IPS-15b (cell line): ENCODE measurements around the gene RELL1.

ENCODE experiments used
- H3K27me3 ChIP-seq: one replicate; pipeline ENCODE4 v1.6.1; 2013; ENCODE audit warnings: low read length; ENCODE audit not compliant: control insufficient read depth, insufficient read depth
- H3K36me3 ChIP-seq: one replicate; pipeline ENCODE4 v1.6.1; 2013; ENCODE audit warnings: low read length; ENCODE audit not compliant: control insufficient read depth, insufficient read depth
- H3K4me1 ChIP-seq: one replicate; pipeline ENCODE4 v1.6.1; 2013; ENCODE audit warnings: mild to moderate bottlenecking, low read length; ENCODE audit not compliant: control insufficient read depth, insufficient read depth
- H3K4me3 ChIP-seq: one replicate; pipeline ENCODE4 v1.5.1; 2013; ENCODE audit warnings: low read depth, low read length
- H3K9ac ChIP-seq: one replicate; pipeline ENCODE4 v1.6.1; 2013; ENCODE audit warnings: low read depth, mild to moderate bottlenecking, low read length
- H3K9me3 ChIP-seq: one replicate; pipeline ENCODE4 v1.6.1; 2013; ENCODE audit warnings: mild to moderate bottlenecking, low read length; ENCODE audit not compliant: control insufficient read depth, insufficient read depth

RELL1 gene

GRCh38 chr4:37644962-37645361, 41.2 kb downstream of the RELL1 start:
- Histone ChIP-seq H3K4me3 (no peak overlapping the region), H3K4me1 (peaks cover 19% of the 10 kb centered on the region), H3K36me3 (no peaks in the 10 kb centered on the region), H3K9ac (no peak overlapping the region), H3K9me3 (no peaks in the 10 kb centered on the region), H3K27me3 (no peaks in the 10 kb centered on the region)

- peak overlapping the region; percentile 39 for H3K9ac ChIP-seq
- no peak overlapping the region for H3K4me3 ChIP-seq
- peaks cover 12% of the 10 kb centered on the region for H3K4me1 ChIP-seq
- H3K9me3 ChIP-seq = no peaks in the 10 kb centered on the region
- no peaks in the 10 kb centered on the region for H3K27me3 ChIP-seq
- H3K36me3 ChIP-seq = no peaks in the 10 kb centered on the region
Measured at GRCh38 chr4:37641886-37642849, 44.0 kb downstream of the RELL1 start.

GRCh38 chr4:37641352-37641751, 44.8 kb downstream of the RELL1 start:
- no peaks in the 10 kb centered on the region for H3K9me3 ChIP-seq
- H3K4me1 ChIP-seq = peaks cover 12% of the 10 kb centered on the region
- H3K36me3 ChIP-seq = no peaks in the 10 kb centered on the region
- no peaks in the 10 kb centered on the region for H3K27me3 ChIP-seq
- no peak overlapping the region for H3K4me3 ChIP-seq
- H3K9ac ChIP-seq = no peak overlapping the region

GRCh38 chr4:37639551-37640285, 46.5 kb downstream of the RELL1 start:
- no peak overlapping the region for H3K4me3 ChIP-seq

GRCh38 chr4:37635155-37635554, 51.0 kb downstream of the RELL1 start:
- Histone ChIP-seq H3K27me3 (no peaks in the 10 kb centered on the region), H3K4me3 (no peak overlapping the region), H3K36me3 (no peaks in the 10 kb centered on the region)

More at GRCh38 chr4:37639551-37640285, 46.5 kb downstream of the RELL1 start:
- Histone ChIP-seq H3K9me3 (no peaks in the 10 kb centered on the region), H3K9ac (no peak overlapping the region), H3K36me3 (no peaks in the 10 kb centered on the region), H3K4me1 (peaks cover 12% of the 10 kb centered on the region), H3K27me3 (no peaks in the 10 kb centered on the region)

GRCh38 chr4:37634180-37634579, 52.0 kb downstream of the RELL1 start:
- Histone ChIP-seq H3K9me3 (no peaks in the 10 kb centered on the region), H3K9ac (no peak overlapping the region), H3K4me1 (no peaks in the 10 kb centered on the region), H3K4me3 (no peak overlapping the region), H3K27me3 (no peaks in the 10 kb centered on the region), H3K36me3 (no peaks in the 10 kb centered on the region)

More at GRCh38 chr4:37635155-37635554, 51.0 kb downstream of the RELL1 start:
- Histone ChIP-seq H3K9me3 (no peaks in the 10 kb centered on the region), H3K4me1 (no peaks in the 10 kb centered on the region), H3K9ac (no peak overlapping the region)

- Histone ChIP-seq H3K27me3 (no peaks in the 10 kb centered on the region), H3K36me3 (no peaks in the 10 kb centered on the region), H3K4me3 (no peak overlapping the region), H3K9ac (no peak overlapping the region), H3K4me1 (no peaks in the 10 kb centered on the region), H3K9me3 (no peaks in the 10 kb centered on the region)
Measured at GRCh38 chr4:37632836-37633235, 53.3 kb downstream of the RELL1 start.

- H3K4me3 ChIP-seq = no peak overlapping the region
Measured at GRCh38 chr4:37631551-37631950, 54.6 kb downstream of the RELL1 start.

DNA sequence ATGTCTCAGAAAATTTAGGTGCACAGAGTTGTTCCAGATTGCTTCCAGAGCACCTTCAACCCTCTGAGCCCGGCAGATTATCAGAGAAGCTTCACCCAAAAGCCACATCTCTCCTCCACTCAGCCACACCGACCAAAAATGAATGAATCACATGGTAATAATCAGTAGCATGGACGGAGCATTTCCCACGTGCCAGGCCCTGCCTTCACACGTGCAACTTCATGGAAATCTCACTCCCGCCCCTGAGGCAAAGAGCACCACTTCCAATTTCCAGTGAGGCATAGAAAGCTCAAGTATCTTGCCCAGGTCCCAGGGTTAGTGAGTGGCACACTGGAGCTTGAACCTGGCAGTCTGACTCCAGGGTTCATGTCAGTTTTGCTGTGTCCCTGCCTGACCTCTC, 56.5 kb downstream of the RELL1 start:
- Histone ChIP-seq H3K27me3 (no peaks in the 10 kb centered on the region), H3K4me3 (no peak overlapping the region), H3K36me3 (no peaks in the 10 kb centered on the region), H3K4me1 (no peaks in the 10 kb centered on the region), H3K9ac (no peak overlapping the region), H3K9me3 (no peaks in the 10 kb centered on the region)

More at GRCh38 chr4:37631551-37631950, 54.6 kb downstream of the RELL1 start:
- no peaks in the 10 kb centered on the region for H3K36me3 ChIP-seq
- no peaks in the 10 kb centered on the region for H3K9me3 ChIP-seq
- H3K4me1 ChIP-seq = no peaks in the 10 kb centered on the region
- no peak overlapping the region for H3K9ac ChIP-seq
- H3K27me3 ChIP-seq = no peaks in the 10 kb centered on the region

- H3K4me3 ChIP-seq = no peak overlapping the region
- H3K9me3 ChIP-seq = no peaks in the 10 kb centered on the region
- no peaks in the 10 kb centered on the region for H3K4me1 ChIP-seq
- H3K27me3 ChIP-seq = no peaks in the 10 kb centered on the region
- no peaks in the 10 kb centered on the region for H3K36me3 ChIP-seq
- H3K9ac ChIP-seq = no peak overlapping the region
Measured at GRCh38 chr4:37628977-37629609, 57.1 kb downstream of the RELL1 start.

DNA sequence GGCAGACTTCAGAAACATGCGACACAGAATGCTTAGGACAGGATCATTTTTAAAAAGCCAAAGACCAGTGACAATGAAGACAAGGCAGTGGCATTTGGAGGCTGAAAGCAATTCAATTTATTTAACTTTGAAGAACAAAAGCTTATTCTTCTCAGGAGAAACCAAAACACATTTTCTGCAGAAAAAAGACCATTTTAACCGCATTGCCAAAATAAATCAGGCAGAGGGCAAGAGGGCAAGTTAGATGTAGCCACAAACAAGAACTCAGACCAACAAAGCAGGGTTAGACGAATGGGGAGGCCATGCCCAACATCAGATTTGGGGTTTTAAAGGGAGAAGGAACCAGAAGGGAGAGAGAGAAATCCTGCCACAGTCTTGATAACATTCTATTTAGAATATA, 58.9 kb downstream of the RELL1 start:
- no peak overlapping the region for H3K4me3 ChIP-seq
- no peaks in the 10 kb centered on the region for H3K9me3 ChIP-seq
- no peaks in the 10 kb centered on the region for H3K4me1 ChIP-seq
- no peak overlapping the region for H3K9ac ChIP-seq
- H3K36me3 ChIP-seq = no peaks in the 10 kb centered on the region
- no peaks in the 10 kb centered on the region for H3K27me3 ChIP-seq
